Endodermal cell (in vitro differentiated cells): ENCODE measurements around the gene PWWP2B. TPM values are rescaled to one million over a fixed set of nuclear protein-coding genes. Genes with fewer than 3 reads are reported as not detected.
A peak's percentile ranks its signal among the peaks of the same experiment; 100 is the strongest.

Source experiments
- DNase-seq: peaks from one replicate; pipeline ENCODE4 v3.0.0-alpha.2; 2017
- H3K27ac ChIP-seq: 2 replicates; pipeline ENCODE4 v1.5.1; 2013; ENCODE audit warnings: mild to moderate bottlenecking, low read depth, low read length, moderate library complexity
- H3K27me3 ChIP-seq: 2 replicates; pipeline ENCODE4 v1.6.1; 2013; ENCODE audit warnings: mild to moderate bottlenecking, low read length, moderate library complexity; ENCODE audit not compliant: insufficient read depth, control insufficient read depth, poor library complexity, severe bottlenecking
- H3K36me3 ChIP-seq: 2 replicates; pipeline ENCODE4 v1.7.0; 2013; ENCODE audit warnings: mild to moderate bottlenecking, low read length, moderate library complexity; ENCODE audit not compliant: control insufficient read depth, insufficient read depth
- H3K4me1 ChIP-seq: one replicate; pipeline ENCODE4 v1.7.0; 2013; ENCODE audit warnings: low read length; ENCODE audit not compliant: control insufficient read depth, insufficient read depth
- H3K4me3 ChIP-seq: 2 replicates; pipeline ENCODE4 v1.5.1; 2013; ENCODE audit warnings: mild to moderate bottlenecking, low read length, moderate library complexity
- H3K9ac ChIP-seq: 2 replicates; pipeline ENCODE4 v1.6.1; 2013; ENCODE audit warnings: mild to moderate bottlenecking, low read length, moderate library complexity; ENCODE audit not compliant: poor library complexity, severe bottlenecking; ENCODE audit errors: extremely low read depth
- H3K9me3 ChIP-seq: 2 replicates; pipeline ENCODE4 v1.6.1; 2013; ENCODE audit warnings: mild to moderate bottlenecking, low read length, moderate library complexity; ENCODE audit not compliant: control insufficient read depth
- H3K27ac Mint-ChIP-seq: 2 replicates; pipeline ENCODE4 v1.8.0; 2020; ENCODE audit warnings: mixed read lengths
- H3K27me3 Mint-ChIP-seq: 2 replicates; pipeline ENCODE4 v1.8.0; 2021; ENCODE audit warnings: mild to moderate bottlenecking, mixed read lengths; ENCODE audit not compliant: insufficient read depth
- H3K36me3 Mint-ChIP-seq: 2 replicates; pipeline ENCODE4 v1.8.0; 2020; ENCODE audit warnings: low read depth, mixed read lengths
- H3K4me1 Mint-ChIP-seq: 2 replicates; pipeline ENCODE4 v1.8.0; 2020; ENCODE audit warnings: mixed read lengths
- H3K4me3 Mint-ChIP-seq: 2 replicates; pipeline ENCODE4 v1.8.0; 2020; ENCODE audit warnings: mild to moderate bottlenecking, moderate library complexity, mixed read lengths
- H3K9me3 Mint-ChIP-seq: 2 replicates; pipeline ENCODE4 v1.8.0; 2020; ENCODE audit warnings: mild to moderate bottlenecking, mixed read lengths
- WGBS, 2 experiments: methylation state at CpG; one replicate each; pipeline versions ENCODE4 v1.1.5 to v1.1.7; 2013; ENCODE audit warnings: missing lambda C conversion rate in 2 of 2, mixed read lengths in 1 of 2; ENCODE audit not compliant: insufficient coverage in 1 of 2, insufficient read length in 1 of 2; 5-methylcytosine and 5-hydroxymethylcytosine counted together
- total RNA-seq, 2 donors: library from RNA; stranded (reverse); fragmentation: NEBNext Ultra II Directional in 1 of 2; extraction: Animal tissue kit (Norgen Biotek cat#: 25700) in 1 of 2; gene quantifications; 2 replicates in 1 of 2; 3 replicates in 1 of 2; pipeline ENCODE4 v1.2.1, GENCODE V29; 2021
- TF ChIP-seq, protein P1 (sequence below): fragments of 200-600 bp; sonication (generic); conservative IDR thresholded peaks from 2 replicates; pipeline ENCODE4 v1.5.0; 2021; ENCODE audit warnings: antibody characterized with exemption, mild to moderate bottlenecking

Gene PWWP2B
- total RNA-seq, 2 donors from 2014 or later, result 11.4 to 13.9 TPM

DNA sequence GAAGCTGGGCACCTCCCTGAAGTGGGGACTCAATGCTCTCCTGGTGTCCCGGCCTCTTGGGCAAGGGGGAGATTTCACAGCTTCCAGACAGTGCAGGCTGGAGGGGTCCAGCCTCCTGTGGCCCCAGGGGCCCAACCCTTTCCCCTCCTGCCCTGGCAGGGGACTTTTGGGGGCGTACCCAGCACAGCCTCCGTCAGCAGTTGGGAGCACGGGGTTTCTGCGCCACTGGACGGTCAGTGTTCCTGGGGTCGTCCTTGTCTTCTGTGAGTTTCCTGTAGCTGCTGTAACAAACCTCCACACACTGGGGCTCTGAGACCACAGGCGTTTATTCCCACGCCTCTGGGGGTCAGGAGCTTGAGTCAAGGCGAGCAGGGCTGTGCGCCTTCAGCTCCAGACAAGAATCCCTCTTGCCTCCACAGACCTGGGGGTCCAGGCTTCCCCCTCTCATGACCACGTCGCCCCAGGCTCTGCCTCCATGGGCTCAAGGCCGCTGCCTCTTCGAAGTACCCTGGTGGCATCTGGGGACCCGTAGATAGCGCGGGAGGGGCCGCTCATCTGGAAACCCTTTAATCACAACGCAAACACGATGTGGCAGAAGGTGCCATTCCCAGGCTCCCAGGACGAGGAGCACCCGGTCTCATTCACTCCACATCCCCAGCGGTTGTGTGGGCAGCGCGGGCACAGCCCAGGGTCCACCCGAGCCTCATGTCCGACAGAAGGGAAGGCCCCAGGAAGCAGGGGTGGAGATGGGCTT is 14.0 kb downstream of the PWWP2B start:
- Mint-ChIP-seq H3K27me3 (no peaks in the 10 kb centered on the region), H3K27ac (no peak overlapping the region), H3K4me1 (peaks cover 33% of the 10 kb centered on the region), H3K4me3 (no peak overlapping the region), H3K36me3 (peaks cover 6% of the 10 kb centered on the region), H3K9me3 (no peaks in the 10 kb centered on the region)
- H3K4me1 ChIP-seq, result no peaks in the 10 kb centered on the region
- TF ChIP-seq, protein P1, sequence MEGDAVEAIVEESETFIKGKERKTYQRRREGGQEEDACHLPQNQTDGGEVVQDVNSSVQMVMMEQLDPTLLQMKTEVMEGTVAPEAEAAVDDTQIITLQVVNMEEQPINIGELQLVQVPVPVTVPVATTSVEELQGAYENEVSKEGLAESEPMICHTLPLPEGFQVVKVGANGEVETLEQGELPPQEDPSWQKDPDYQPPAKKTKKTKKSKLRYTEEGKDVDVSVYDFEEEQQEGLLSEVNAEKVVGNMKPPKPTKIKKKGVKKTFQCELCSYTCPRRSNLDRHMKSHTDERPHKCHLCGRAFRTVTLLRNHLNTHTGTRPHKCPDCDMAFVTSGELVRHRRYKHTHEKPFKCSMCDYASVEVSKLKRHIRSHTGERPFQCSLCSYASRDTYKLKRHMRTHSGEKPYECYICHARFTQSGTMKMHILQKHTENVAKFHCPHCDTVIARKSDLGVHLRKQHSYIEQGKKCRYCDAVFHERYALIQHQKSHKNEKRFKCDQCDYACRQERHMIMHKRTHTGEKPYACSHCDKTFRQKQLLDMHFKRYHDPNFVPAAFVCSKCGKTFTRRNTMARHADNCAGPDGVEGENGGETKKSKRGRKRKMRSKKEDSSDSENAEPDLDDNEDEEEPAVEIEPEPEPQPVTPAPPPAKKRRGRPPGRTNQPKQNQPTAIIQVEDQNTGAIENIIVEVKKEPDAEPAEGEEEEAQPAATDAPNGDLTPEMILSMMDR, result no peak
- no peaks in the 10 kb centered on the region for H3K27me3 ChIP-seq
- no peaks in the 10 kb centered on the region for H3K36me3 ChIP-seq
- H3K9me3 ChIP-seq, result no peaks in the 10 kb centered on the region
- WGBS, 2 experiments, result 92 to 98% methylated on average over 20 to 28 of the region's 28 CpGs
- H3K4me3 ChIP-seq, result no peak overlapping the region
- no peak overlapping the region for H3K9ac ChIP-seq
- DNase-seq, result peak; percentile 43
- peak overlapping the region; percentile 68 for H3K27ac ChIP-seq

DNA sequence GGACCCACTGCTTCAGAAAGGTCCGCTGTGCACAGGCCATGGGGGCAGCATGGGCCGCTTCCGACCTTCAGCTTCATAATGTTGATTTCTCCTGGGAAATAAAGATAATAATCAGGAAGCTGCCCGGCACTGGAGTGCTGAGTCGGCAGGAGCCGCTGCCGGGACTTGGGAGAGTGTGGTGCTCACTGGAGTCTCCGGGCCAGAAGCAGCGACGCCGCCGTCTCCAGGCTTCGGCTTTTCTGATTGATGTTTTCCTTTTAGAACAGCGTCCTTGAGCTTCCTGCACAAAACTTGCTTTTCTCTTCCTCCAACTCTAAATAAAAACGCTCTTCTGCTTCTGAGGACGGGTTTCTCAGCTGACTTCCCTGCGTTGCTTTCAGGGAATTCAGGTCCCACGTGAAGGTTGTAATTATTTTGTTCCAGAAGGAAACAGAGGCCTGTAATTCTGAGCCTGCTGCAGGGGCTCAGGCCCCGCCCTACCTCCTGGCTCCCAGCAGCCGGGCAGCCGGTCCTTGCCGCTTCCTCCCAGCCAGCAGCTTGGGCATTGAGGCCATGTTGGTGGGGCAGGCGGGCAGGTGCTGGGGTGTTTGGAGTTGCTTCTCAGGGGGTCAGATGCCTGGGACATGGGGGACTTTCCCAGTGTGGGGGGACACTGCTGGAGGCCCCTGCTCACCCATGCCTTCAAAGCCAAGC is 14.7 kb downstream of the PWWP2B start:
- 86 to 90% methylated on average over 16 to 23 of the region's 23 CpGs for WGBS, 2 experiments
- TF ChIP-seq, protein P1, result no peak

DNA sequence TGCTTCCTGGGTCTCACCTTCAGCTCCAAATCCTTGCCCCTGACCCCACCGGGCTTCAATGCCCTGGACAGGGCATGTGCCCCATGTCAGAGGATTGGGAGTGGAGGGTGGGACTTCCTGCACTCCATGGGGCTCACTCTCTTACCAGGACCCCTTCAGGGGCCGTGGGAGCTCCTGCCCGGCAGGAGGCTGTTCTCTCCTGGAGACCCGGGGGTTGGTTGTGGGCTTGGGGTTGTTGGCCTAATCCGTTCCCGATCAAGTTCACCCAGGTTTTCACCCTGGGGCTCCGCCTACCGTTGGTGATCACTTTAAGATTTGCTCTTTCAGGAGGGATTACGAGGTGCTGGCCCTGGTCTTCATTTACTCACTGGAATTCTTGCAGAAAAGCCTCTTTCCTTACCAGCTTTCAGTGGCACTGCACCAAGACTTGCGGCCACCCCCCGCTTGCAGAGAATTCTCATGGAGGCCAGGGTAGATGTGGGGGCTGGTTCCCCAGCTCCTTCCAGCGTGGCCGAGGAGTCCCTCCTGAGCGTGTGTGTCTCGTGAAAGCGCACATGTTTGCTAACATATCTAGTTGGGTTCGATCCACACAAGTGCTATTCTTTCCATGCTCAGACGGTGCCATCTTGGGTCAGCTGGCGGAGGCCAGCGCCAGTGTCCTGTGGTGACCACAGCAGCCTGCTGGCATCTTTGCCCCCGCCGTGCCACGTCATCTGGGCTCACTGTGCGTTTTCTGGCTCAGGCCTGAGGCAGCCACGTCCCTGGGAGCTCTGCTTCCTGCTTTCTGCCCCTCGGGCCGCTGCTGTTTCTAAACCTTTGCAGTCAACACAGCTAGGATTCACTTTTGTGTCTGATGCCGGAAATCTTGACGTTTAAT is 15.6 kb downstream of the PWWP2B start:
- H3K9me3 ChIP-seq, result no peaks in the 10 kb centered on the region
- no peak overlapping the region for H3K4me3 ChIP-seq
- Mint-ChIP-seq H3K36me3 (peaks cover 5% of the 10 kb centered on the region), H3K27me3 (no peaks in the 10 kb centered on the region), H3K9me3 (no peaks in the 10 kb centered on the region), H3K4me1 (peaks cover 32% of the 10 kb centered on the region), H3K4me3 (no peak overlapping the region), H3K27ac (peak overlapping the region; percentile 55)
- WGBS, 2 experiments, result 88 to 93% methylated on average over 18 to 27 of the region's 29 CpGs
- no peak overlapping the region for H3K9ac ChIP-seq
- H3K36me3 ChIP-seq, result no peaks in the 10 kb centered on the region
- H3K27ac ChIP-seq, result no peak overlapping the region
- TF ChIP-seq, protein P1, result no peak
- no peaks in the 10 kb centered on the region for H3K27me3 ChIP-seq
- DNase-seq, result no peak
- H3K4me1 ChIP-seq, result no peaks in the 10 kb centered on the region

More for the DNA sequence above, 14.7 kb downstream of the PWWP2B start:
- no peak overlapping the region for H3K4me3 Mint-ChIP-seq
- Histone ChIP-seq H3K27me3 (no peaks in the 10 kb centered on the region), H3K9me3 (no peaks in the 10 kb centered on the region), H3K27ac (peak overlapping the region; percentile 68), H3K36me3 (no peaks in the 10 kb centered on the region), H3K4me3 (no peak overlapping the region), H3K4me1 (no peaks in the 10 kb centered on the region), H3K9ac (no peak overlapping the region)
- peak; percentile 57 for DNase-seq
- H3K9me3 Mint-ChIP-seq, result no peaks in the 10 kb centered on the region
- H3K27ac Mint-ChIP-seq, result peak overlapping the region; percentile 70
- H3K36me3 Mint-ChIP-seq, result peaks cover 5% of the 10 kb centered on the region
- H3K4me1 Mint-ChIP-seq, result peaks cover 33% of the 10 kb centered on the region
- H3K27me3 Mint-ChIP-seq, result no peaks in the 10 kb centered on the region
